Keratinocyte (primary cell): ENCODE results near the gene ITPR2. TPM values are rescaled to one million over a fixed set of nuclear protein-coding genes. Genes with fewer than 3 reads are reported as not detected.

Experiments
- DNase-seq: peaks from one replicate; pipeline ENCODE4 v3.0.0-alpha.2; 2011; ENCODE audit warnings: low read depth, missing footprints, low spot score
- FAIRE-seq: peaks from 2 replicates; lab custom pipeline; 2011; peaks lifted over from hg19 to GRCh38; lab: Jason Lieb, UNC
- H2AFZ ChIP-seq: 2 replicates; pipeline ENCODE4 v1.6.0; 2012; ENCODE audit warnings: low read length, control low read depth, inconsistent platforms; ENCODE audit not compliant: control insufficient read depth
- H3K27ac ChIP-seq: 2 replicates; pipeline ENCODE4 v1.5.1; 2011; ENCODE audit warnings: low read length; ENCODE audit not compliant: control insufficient read depth, insufficient read depth
- H3K27me3 ChIP-seq: 3 replicates; pipeline ENCODE4 v1.6.0; 2011; ENCODE audit warnings: low read length; ENCODE audit not compliant: control insufficient read depth, insufficient read depth; ENCODE audit errors: extremely low read depth
- H3K36me3 ChIP-seq, 2 experiments: 2 replicates in 1 of 2; 3 replicates in 1 of 2; pipeline ENCODE4 v1.5.1; 2011; ENCODE audit warnings: low read length in 2 of 2, mild to moderate bottlenecking in 1 of 2; ENCODE audit not compliant: control insufficient read depth in 2 of 2, insufficient read depth in 2 of 2; ENCODE audit errors: extremely low read depth in 1 of 2
- H3K4me1 ChIP-seq: 3 replicates; pipeline ENCODE4 v1.5.1; 2011; ENCODE audit warnings: low read length; ENCODE audit not compliant: control insufficient read depth, insufficient read depth; ENCODE audit errors: extremely low read depth
- H3K4me2 ChIP-seq: 3 replicates; pipeline ENCODE4 v1.6.0; 2011; ENCODE audit warnings: low read depth, low read length; ENCODE audit not compliant: control insufficient read depth, insufficient read depth; ENCODE audit errors: extremely low read depth
- H3K4me3 ChIP-seq, 3 experiments: fragments of 200-600 bp in 1 of 3; sonication (generic) in 1 of 3; 2 replicates in 2 of 3; 3 replicates in 1 of 3; pipeline ENCODE4 v1.5.1; 2011 to 2016; ENCODE audit warnings: low read length in 3 of 3, mild to moderate bottlenecking in 3 of 3, control low read depth in 2 of 3, inconsistent platforms in 1 of 3, low read depth in 1 of 3, mixed read lengths in 1 of 3, mixed run types in 1 of 3, moderate library complexity in 1 of 3; ENCODE audit not compliant: control insufficient read depth in 2 of 3, insufficient read depth in 2 of 3; ENCODE audit errors: extremely low read depth in 1 of 3
- H3K79me2 ChIP-seq: 2 replicates; pipeline ENCODE4 v1.6.0; 2012; ENCODE audit warnings: low read length; ENCODE audit not compliant: control insufficient read depth, insufficient read depth
- H3K9ac ChIP-seq: 3 replicates; pipeline ENCODE4 v1.6.0; 2011; ENCODE audit warnings: low read length; ENCODE audit not compliant: control insufficient read depth, insufficient read depth; ENCODE audit errors: extremely low read depth
- H3K9me1 ChIP-seq: 3 replicates; pipeline ENCODE4 v1.6.0; 2011; ENCODE audit warnings: low read length; ENCODE audit not compliant: control insufficient read depth, insufficient read depth; ENCODE audit errors: extremely low read depth
- H3K9me3 ChIP-seq: 2 replicates; pipeline ENCODE4 v1.5.1; 2012; ENCODE audit warnings: low read depth, low read length; ENCODE audit not compliant: control insufficient read depth
- H4K20me1 ChIP-seq: 3 replicates; pipeline ENCODE4 v1.6.0; 2011; ENCODE audit warnings: low read length; ENCODE audit not compliant: control insufficient read depth, insufficient read depth; ENCODE audit errors: extremely low read depth
- EZH2 ChIP-seq: IDR thresholded peaks from one replicate; pipeline ENCODE4 v1.6.1; 2012; ENCODE audit warnings: inconsistent platforms, mild to moderate bottlenecking, low read length, moderate library complexity
- dilution Hi-C: fragments of 300-500 bp; cut with MboI; formaldehyde crosslinking; loops from one replicate; pipeline ENCODE4 v1.7.0; 2020; ENCODE audit warnings: low sequenced_read_pairs; ENCODE audit not compliant: extremely low pct_ligation_motif_present
- polyA plus RNA-seq, 5 experiments: library from polyadenylated mRNA; depleted of rRNA in 3 of 5; stranded (reverse) in 3 of 5; stranded (forward) in 1 of 5; unstranded in 1 of 5; fragments of >200 nt; gene quantifications; 1 replicate in 1 of 5; 2 replicates in 3 of 5; 3 replicates in 1 of 5; pipeline versions ENCODE4 v1.2.1 to v1.2.3, GENCODE V29; 2011 to 2012; ENCODE audit warnings: missing spikeins in 2 of 5, low read depth in 1 of 5, low replicate concordance in 1 of 5
- TF ChIP-seq, protein P1 (sequence below), 3 experiments: IDR thresholded peaks in 1 of 3; conservative IDR thresholded peaks in 1 of 3; optimal IDR thresholded peaks in 1 of 3; 2 replicates in 2 of 3; 3 replicates in 1 of 3; pipeline versions ENCODE3 to v1.5.1; 2011; ENCODE audit warnings: low read length in 3 of 3, mild to moderate bottlenecking in 3 of 3, moderate library complexity in 2 of 3, control low read depth in 1 of 3, inconsistent platforms in 1 of 3; ENCODE audit not compliant: insufficient read depth in 2 of 3; ENCODE audit errors: extremely low read depth in 1 of 3

ITPR2 gene
- polyA plus RNA-seq, 1 donor (not counting 4 experiments of a cell fraction or from before 2014, with no cell fraction given): 7.6 TPM

DNA sequence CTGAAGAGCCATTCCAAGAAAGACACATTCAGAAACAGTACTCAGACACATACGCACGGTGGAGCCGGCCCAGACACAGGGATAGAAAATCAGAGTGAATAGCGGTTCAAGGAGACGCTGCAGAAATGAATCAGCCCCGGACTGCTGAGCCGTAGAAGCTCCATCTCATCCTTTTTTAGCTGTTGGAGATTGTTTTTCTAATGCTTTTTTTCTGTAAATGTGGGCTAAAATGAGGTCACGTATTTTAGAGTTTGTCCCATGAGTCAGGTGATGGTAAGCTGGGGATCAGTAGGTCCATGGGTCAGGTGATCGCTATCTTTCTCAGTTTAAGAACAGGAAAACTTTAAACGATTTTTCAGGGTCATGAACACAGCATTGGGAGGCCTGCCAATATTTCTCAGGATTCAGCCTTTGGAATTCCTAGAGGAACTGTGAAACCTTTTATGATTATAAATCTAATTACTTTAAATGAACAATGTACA lies 202.4 kb downstream of the ITPR2 start:
- FAIRE-seq (no peak), DNase-seq (no peak)
- H3K4me1 ChIP-seq: peaks cover 16% of the 10 kb centered on the region
- no peaks in the 10 kb centered on the region for H3K36me3 ChIP-seq
- no peak overlapping the region for H3K4me3 ChIP-seq
- no peaks in the 10 kb centered on the region for H3K27me3 ChIP-seq
- H3K9me3 ChIP-seq: no peaks in the 10 kb centered on the region
- H3K4me2 ChIP-seq: no peak overlapping the region
- TF ChIP-seq, protein P1, sequence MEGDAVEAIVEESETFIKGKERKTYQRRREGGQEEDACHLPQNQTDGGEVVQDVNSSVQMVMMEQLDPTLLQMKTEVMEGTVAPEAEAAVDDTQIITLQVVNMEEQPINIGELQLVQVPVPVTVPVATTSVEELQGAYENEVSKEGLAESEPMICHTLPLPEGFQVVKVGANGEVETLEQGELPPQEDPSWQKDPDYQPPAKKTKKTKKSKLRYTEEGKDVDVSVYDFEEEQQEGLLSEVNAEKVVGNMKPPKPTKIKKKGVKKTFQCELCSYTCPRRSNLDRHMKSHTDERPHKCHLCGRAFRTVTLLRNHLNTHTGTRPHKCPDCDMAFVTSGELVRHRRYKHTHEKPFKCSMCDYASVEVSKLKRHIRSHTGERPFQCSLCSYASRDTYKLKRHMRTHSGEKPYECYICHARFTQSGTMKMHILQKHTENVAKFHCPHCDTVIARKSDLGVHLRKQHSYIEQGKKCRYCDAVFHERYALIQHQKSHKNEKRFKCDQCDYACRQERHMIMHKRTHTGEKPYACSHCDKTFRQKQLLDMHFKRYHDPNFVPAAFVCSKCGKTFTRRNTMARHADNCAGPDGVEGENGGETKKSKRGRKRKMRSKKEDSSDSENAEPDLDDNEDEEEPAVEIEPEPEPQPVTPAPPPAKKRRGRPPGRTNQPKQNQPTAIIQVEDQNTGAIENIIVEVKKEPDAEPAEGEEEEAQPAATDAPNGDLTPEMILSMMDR (optimal IDR thresholded peaks at IDR 0.05 in 1 of 3, IDR thresholded peaks at IDR 0.05 in 1 of 3, conservative IDR thresholded peaks at IDR 0.05 in 1 of 3; ENCODE audit: extremely low read depth in 1 of 3, insufficient read depth in 2 of 3, low read length in 3 of 3): no peak
- no peak for TF ChIP-seq EZH2
- H3K9ac ChIP-seq: no peak overlapping the region
- no peaks in the 10 kb centered on the region for H3K9me1 ChIP-seq
- no peak overlapping the region for H2AFZ ChIP-seq
- dilution Hi-C loops: no loop called here
- no peaks in the 10 kb centered on the region for H4K20me1 ChIP-seq
- no peak overlapping the region for H3K27ac ChIP-seq
- H3K79me2 ChIP-seq: no peaks in the 10 kb centered on the region

DNA sequence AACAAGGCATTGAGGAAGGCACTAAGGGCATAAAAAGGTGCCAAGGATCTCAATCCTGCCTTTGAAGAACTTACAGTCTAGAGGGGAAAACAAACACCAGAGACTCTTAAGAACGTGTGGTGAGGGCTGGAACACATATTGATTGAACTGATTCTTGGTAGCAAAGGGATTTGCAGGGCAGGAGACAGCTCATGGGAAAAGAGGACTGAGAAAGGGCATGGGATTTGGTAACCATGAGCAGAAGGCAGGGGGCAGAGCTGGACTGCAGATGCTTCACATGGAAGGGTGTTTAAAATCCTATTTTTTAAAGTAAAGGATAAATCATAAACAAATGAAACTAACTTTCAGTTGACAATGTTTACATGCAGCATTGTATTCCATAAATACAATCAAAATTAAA lies 203.1 kb downstream of the ITPR2 start:
- dilution Hi-C loops: no loop called here
- no peak overlapping the region for H2AFZ ChIP-seq
- FAIRE-seq (no peak), DNase-seq (no peak)
- H3K27me3 ChIP-seq: no peaks in the 10 kb centered on the region
- H4K20me1 ChIP-seq: no peaks in the 10 kb centered on the region
- TF ChIP-seq, protein P1 (optimal IDR thresholded peaks at IDR 0.05 in 1 of 3, IDR thresholded peaks at IDR 0.05 in 1 of 3, conservative IDR thresholded peaks at IDR 0.05 in 1 of 3; ENCODE audit: extremely low read depth in 1 of 3, insufficient read depth in 2 of 3, low read length in 3 of 3): peak in 1 of 3 experiments; percentile 45
- no peak for TF ChIP-seq EZH2
- H3K4me2 ChIP-seq: no peak overlapping the region
- H3K79me2 ChIP-seq: no peaks in the 10 kb centered on the region
- H3K9me1 ChIP-seq: no peaks in the 10 kb centered on the region
- H3K9ac ChIP-seq: no peak overlapping the region
- H3K4me3 ChIP-seq: no peak overlapping the region
- no peaks in the 10 kb centered on the region for H3K9me3 ChIP-seq
- no peak overlapping the region for H3K27ac ChIP-seq
- H3K36me3 ChIP-seq: no peaks in the 10 kb centered on the region
- peaks cover 16% of the 10 kb centered on the region for H3K4me1 ChIP-seq
